KMS-11 (cell line): ENCODE measurements around the gene TICAM2.

Source experiments
- H2AFZ ChIP-seq: fragments of 200-600 bp; sonication (generic); 2 replicates; pipeline ENCODE4 v1.6.1; 2016; ENCODE audit warnings: antibody characterized with exemption, mixed run types, low read depth
- H3K27ac ChIP-seq: fragments of 200-600 bp; sonication (generic); 2 replicates; pipeline ENCODE4 v1.6.1; 2016; ENCODE audit warnings: mild to moderate bottlenecking, mixed run types
- H3K27me3 ChIP-seq: fragments of 200-600 bp; sonication (generic); 2 replicates; pipeline ENCODE4 v1.6.1; 2017; ENCODE audit warnings: mild to moderate bottlenecking, low read depth, mixed run types, moderate library complexity; ENCODE audit not compliant: insufficient read depth
- H3K36me3 ChIP-seq: fragments of 200-600 bp; sonication (generic); 2 replicates; pipeline ENCODE4 v1.6.1; 2017; ENCODE audit warnings: mild to moderate bottlenecking, mixed run types; ENCODE audit not compliant: insufficient read depth
- H3K4me1 ChIP-seq: fragments of 200-600 bp; sonication (generic); 2 replicates; pipeline ENCODE4 v1.6.1; 2016; ENCODE audit warnings: mild to moderate bottlenecking, low read depth, mixed run types; ENCODE audit not compliant: poor library complexity, severe bottlenecking
- H3K4me2 ChIP-seq: fragments of 200-600 bp; sonication (generic); 2 replicates; pipeline ENCODE4 v1.7.0; 2016; ENCODE audit warnings: mild to moderate bottlenecking, mixed run types
- H3K4me3 ChIP-seq: fragments of 200-600 bp; sonication (generic); IDR thresholded peaks from 2 replicates; pipeline ENCODE4 v1.6.1; 2017; ENCODE audit warnings: low read depth, low read length, mixed read lengths; ENCODE audit not compliant: insufficient read depth
- H3K79me2 ChIP-seq: fragments of 200-600 bp; sonication (generic); 2 replicates; pipeline ENCODE4 v1.6.1; 2016; ENCODE audit warnings: low read depth, mixed run types; ENCODE audit not compliant: insufficient read depth
- H3K9ac ChIP-seq: fragments of 200-600 bp; sonication (generic); 2 replicates; pipeline ENCODE4 v1.6.1; 2016; ENCODE audit warnings: mild to moderate bottlenecking, mixed run types
- H4K20me1 ChIP-seq: fragments of 200-600 bp; sonication (generic); 2 replicates; pipeline ENCODE4 v1.6.1; 2016; ENCODE audit warnings: mild to moderate bottlenecking, mixed run types; ENCODE audit not compliant: insufficient read depth
- CTCF ChIP-seq: fragments of 200-600 bp; sonication (generic); conservative IDR thresholded peaks from 2 replicates; pipeline ENCODE4 v1.6.1; 2017; ENCODE audit warnings: low read depth, mild to moderate bottlenecking, antibody characterized with exemption, low read length, moderate library complexity, mixed read lengths

The TICAM2 gene

GRCh38 chr5:115578657-115579056 is 23.6 kb downstream of the TICAM2 start:
- H4K20me1 ChIP-seq: no peaks in the 10 kb centered on the region
- no peak overlapping the region for H2AFZ ChIP-seq
- H3K4me2 ChIP-seq: no peak overlapping the region
- no peak overlapping the region for H3K27ac ChIP-seq
- no peaks in the 10 kb centered on the region for H3K79me2 ChIP-seq
- H3K4me3 ChIP-seq: no peak overlapping the region
- no peaks in the 10 kb centered on the region for H3K36me3 ChIP-seq
- H3K27me3 ChIP-seq: no peaks in the 10 kb centered on the region
- no peak for TF ChIP-seq CTCF
- H3K4me1 ChIP-seq: peaks cover 4% of the 10 kb centered on the region
- H3K9ac ChIP-seq: no peak overlapping the region

GRCh38 chr5:115577741-115578140 is 24.5 kb downstream of the TICAM2 start:
- Histone ChIP-seq H3K4me1 (peaks cover 4% of the 10 kb centered on the region), H3K27ac (no peak overlapping the region), H3K36me3 (no peaks in the 10 kb centered on the region), H2AFZ (no peak overlapping the region), H3K9ac (no peak overlapping the region), H4K20me1 (no peaks in the 10 kb centered on the region), H3K79me2 (no peaks in the 10 kb centered on the region), H3K4me2 (no peak overlapping the region), H3K27me3 (no peaks in the 10 kb centered on the region), H3K4me3 (no peak overlapping the region)
- TF ChIP-seq CTCF: no peak

- Histone ChIP-seq H3K4me3 (no peak overlapping the region), H2AFZ (no peak overlapping the region), H3K4me1 (peaks cover 4% of the 10 kb centered on the region), H3K27ac (no peak overlapping the region), H4K20me1 (no peaks in the 10 kb centered on the region), H3K36me3 (no peaks in the 10 kb centered on the region), H3K4me2 (no peak overlapping the region), H3K27me3 (no peaks in the 10 kb centered on the region), H3K79me2 (no peaks in the 10 kb centered on the region), H3K9ac (no peak overlapping the region)
- no peak for TF ChIP-seq CTCF
Observed at GRCh38 chr5:115577329-115577728, 24.9 kb downstream of the TICAM2 start.

GRCh38 chr5:115575167-115576070 is 26.9 kb downstream of the TICAM2 start:
- Histone ChIP-seq H3K4me2 (no peak overlapping the region), H3K27ac (no peak overlapping the region), H3K79me2 (no peaks in the 10 kb centered on the region), H3K27me3 (no peaks in the 10 kb centered on the region), H3K36me3 (no peaks in the 10 kb centered on the region), H3K4me3 (no peak overlapping the region), H2AFZ (no peak overlapping the region), H3K9ac (no peak overlapping the region), H4K20me1 (no peaks in the 10 kb centered on the region), H3K4me1 (peaks cover 4% of the 10 kb centered on the region)
- no peak for TF ChIP-seq CTCF
